ENCODE results near the gene DLX6. TPM values are rescaled to one million over a fixed set of nuclear protein-coding genes. Genes with fewer than 3 reads are reported as not detected.

The DLX6 gene
- total RNA-seq, 6 experiments from 2014 or later, result not detected

- Mint-ChIP-seq H3K4me1 (ENCODE audit: low read depth) (peaks cover 22% of the 10 kb centered on the region), H3K9me3 (peaks cover 4% of the 10 kb centered on the region; the same call in 1 of the 2 replicates), H3K27ac (no peak overlapping the region), H3K36me3 (ENCODE audit: low read depth) (peaks cover 9% of the 10 kb centered on the region; the same call in 1 of the 2 replicates), H3K4me3 (no peak overlapping the region), H3K27me3 (ENCODE audit: insufficient read depth) (peaks cover 73% of the 10 kb centered on the region)
- no peak for DNase-seq
- TF ChIP-seq CTCF (IDR thresholded peaks at IDR 0.05), result no peak
These were observed 17.3 kb downstream of the DLX6 start for GRCh38 chr7:97022491-97023306.

- Mint-ChIP-seq H3K27me3 (ENCODE audit: insufficient read depth) (peaks cover 56% of the 10 kb centered on the region), H3K27ac (no peak within 1 kb of the TSS)
- no peak for TF ChIP-seq CTCF (IDR thresholded peaks at IDR 0.05)
These were observed 19.1 kb downstream of the DLX6 start, which contains the start of gene DLX5 for GRCh38 chr7:97024209-97025129. Gene DLX5, minus strand, starts transcription at chr7:97024831. Its CDS starts 208 bp downstream, at chr7:97024623.

GRCh38 chr7:97025130-97025499 lies 19.8 kb downstream of the DLX6 start:
- TF ChIP-seq CTCF (IDR thresholded peaks at IDR 0.05), result no peak
- H3K9me3 Mint-ChIP-seq, result peaks cover 4% of the 10 kb centered on the region; the same call in 1 of the 2 replicates
- H3K27me3 Mint-ChIP-seq (ENCODE audit: insufficient read depth), result peaks cover 56% of the 10 kb centered on the region
- peaks cover 22% of the 10 kb centered on the region for H3K4me1 Mint-ChIP-seq (ENCODE audit: low read depth)
- no peak for DNase-seq
- no peak overlapping the region; the same call in 1 of the 2 replicates for H3K4me3 Mint-ChIP-seq
- H3K27ac Mint-ChIP-seq, result no peak overlapping the region
- peaks cover 9% of the 10 kb centered on the region; the same call in 1 of the 2 replicates for H3K36me3 Mint-ChIP-seq (ENCODE audit: low read depth)

More at GRCh38 chr7:97024209-97025129, 19.1 kb downstream of the DLX6 start, which contains the start of gene DLX5:
- Mint-ChIP-seq H3K9me3 (peaks cover 4% of the 10 kb centered on the region; the same call in 1 of the 2 replicates), H3K4me3 (peak within 1 kb of the TSS; percentile 82), H3K4me1 (ENCODE audit: low read depth) (peaks cover 22% of the 10 kb centered on the region), H3K36me3 (ENCODE audit: low read depth) (peaks cover 9% of the 10 kb centered on the region; the same call in 1 of the 2 replicates)
- no peak for DNase-seq

- TF ChIP-seq CTCF (IDR thresholded peaks at IDR 0.05), result no peak
- peaks cover 51% of the 10 kb centered on the region for H3K27me3 Mint-ChIP-seq (ENCODE audit: insufficient read depth)
- H3K4me3 Mint-ChIP-seq, result peak overlapping the region; percentile 87; the same call in 1 of the 2 replicates
- H3K9me3 Mint-ChIP-seq, result peaks cover 4% of the 10 kb centered on the region; the same call in 1 of the 2 replicates
- no peak overlapping the region for H3K27ac Mint-ChIP-seq
- DNase-seq, result no peak
- H3K36me3 Mint-ChIP-seq (ENCODE audit: low read depth), result 0 out of 2 replicates have a peak, but pooled peaks cover 4% of the 10 kb centered on the region
- H3K4me1 Mint-ChIP-seq (ENCODE audit: low read depth), result peaks cover 22% of the 10 kb centered on the region
These were observed 20.8 kb downstream of the DLX6 start for GRCh38 chr7:97025983-97026714.
